GM12878 (cell line): ENCODE data around the gene BMPR1B. TPM values are rescaled to one million over a fixed set of nuclear protein-coding genes. Genes with fewer than 3 reads are reported as not detected.

Source experiments
- ATAC-seq: fragments of 200-7000 bp; cut with Tn5 transposase; 3 replicates; pipeline ENCODE4 v1.9.1; 2020; ENCODE audit warnings: mild to moderate bottlenecking, moderate library complexity
- BruUV-seq: library from RNA; stranded (reverse); fragments of 400-500 nt; replicated peaks from 2 replicates; lab custom pipeline; 2021; lab: Mats Ljungman, UMichigan
- CTCF ChIA-PET: fragments of 300-600 bp; sonication (Branson Sonifier 250); formaldehyde crosslinking; extraction: SDS; loops from one replicate; lab custom pipeline; 2021; ENCODE audit warnings: inconsistent platforms; lab: Yijun Ruan, JAX
- POLR2A ChIA-PET: fragments of 350-600 bp; formaldehyde crosslinking; extraction: SDS; loops from one replicate; lab custom pipeline; 2021; ENCODE audit warnings: inconsistent platforms; lab: Charles Lee
- RAD21 ChIA-PET: fragments of 300-600 bp; sonication (Branson Sonifier 250); formaldehyde crosslinking; loops from one replicate; lab custom pipeline; 2023; ENCODE audit warnings: antibody characterized with exemption; ENCODE audit not compliant: unreplicated experiment; lab: Charles Lee
- SMC1A ChIA-PET: fragments of 300-600 bp; sonication (Branson Sonifier 250); formaldehyde crosslinking; loops from one replicate; lab custom pipeline; 2023; ENCODE audit not compliant: unreplicated experiment, uncharacterized antibody; lab: Charles Lee
- DNase-seq: peaks from one replicate; pipeline ENCODE4 v3.0.0-alpha.2; 2011; ENCODE audit warnings: low read depth, low spot score
- FAIRE-seq: peaks from 3 replicates; lab custom pipeline; 2011; peaks lifted over from hg19 to GRCh38; lab: Jason Lieb, UNC
- H2AFZ ChIP-seq: 2 replicates; pipeline ENCODE4 v1.6.0; 2011; ENCODE audit warnings: low read depth, low read length, control low read depth; ENCODE audit not compliant: control insufficient read depth
- H3K27ac ChIP-seq: 2 replicates; pipeline ENCODE4 v1.5.1; 2011; ENCODE audit warnings: control low read depth; ENCODE audit not compliant: control insufficient read depth, insufficient read depth
- H3K27me3 ChIP-seq, 2 experiments: replicated peaks in 1 of 2; 2 replicates each; pipeline versions ENCODE4 v1.6.0 to v1.6.1; 2011; ENCODE audit warnings: low read length in 1 of 2; ENCODE audit not compliant: control insufficient read depth in 2 of 2, insufficient read depth in 2 of 2
- H3K36me3 ChIP-seq, 2 experiments: 2 replicates each; pipeline ENCODE4 v1.5.1; 2011; ENCODE audit warnings: low read length in 1 of 2; ENCODE audit not compliant: control insufficient read depth in 2 of 2, insufficient read depth in 2 of 2
- H3K4me1 ChIP-seq: 2 replicates; pipeline ENCODE4 v1.6.1; 2011; ENCODE audit warnings: mild to moderate bottlenecking, low read length, moderate library complexity, mixed read lengths; ENCODE audit not compliant: control insufficient read depth, insufficient read depth
- H3K4me2 ChIP-seq: 2 replicates; pipeline ENCODE4 v1.6.0; 2011; ENCODE audit warnings: control low read depth; ENCODE audit not compliant: control insufficient read depth, insufficient read depth
- H3K4me3 ChIP-seq: fragments of 200-600 bp; sonication (generic); 2 replicates; pipeline ENCODE4 v1.5.1; 2016
- H3K79me2 ChIP-seq: 2 replicates; pipeline ENCODE4 v1.6.0; 2011; ENCODE audit warnings: low read length; ENCODE audit not compliant: control insufficient read depth, insufficient read depth
- H3K9ac ChIP-seq: 2 replicates; pipeline ENCODE4 v1.8.0; 2011; ENCODE audit warnings: low read length, control low read depth, mixed read lengths; ENCODE audit not compliant: control insufficient read depth, insufficient read depth
- H3K9me3 ChIP-seq: replicated peaks from 3 replicates; pipeline ENCODE4 v1.5.1; 2011; ENCODE audit warnings: mild to moderate bottlenecking, low read length; ENCODE audit not compliant: control insufficient read depth, insufficient read depth
- H4K20me1 ChIP-seq: 2 replicates; pipeline ENCODE4 v1.6.0; 2011; ENCODE audit not compliant: control insufficient read depth, insufficient read depth
- CHD2 ChIP-seq: IDR thresholded peaks from 2 replicates; pipeline ENCODE4 v1.6.1; 2011; ENCODE audit warnings: low read depth, low read length, improper control_type of control experiment, borderline replicate concordance
- ELK1 ChIP-seq: IDR thresholded peaks from 2 replicates; pipeline ENCODE4 v1.6.1; 2012; ENCODE audit warnings: low read depth, low read length, improper control_type of control experiment
- POLR2A ChIP-seq: IDR thresholded peaks from 2 replicates; pipeline ENCODE4 v1.6.1; 2011; ENCODE audit warnings: low read depth, mild to moderate bottlenecking, low read length
- POLR2AphosphoS2 ChIP-seq: IDR thresholded peaks from 2 replicates; pipeline ENCODE4 v1.6.1; 2011; ENCODE audit warnings: low read depth, mild to moderate bottlenecking, low read length, improper control_type of control experiment, moderate library complexity
- RBBP5 ChIP-seq: fragments of 200-600 bp; sonication (generic); conservative IDR thresholded peaks from 2 replicates; pipeline ENCODE4 v1.6.1; 2016
- ZNF24 ChIP-seq: fragments of 450-650 bp; IDR thresholded peaks from 2 replicates; pipeline ENCODE4 v1.6.1; 2017; ENCODE audit warnings: antibody characterized with exemption, mild to moderate bottlenecking
- ZNF384 ChIP-seq: IDR thresholded peaks from 2 replicates; pipeline ENCODE4 v1.6.1; 2012; ENCODE audit warnings: low read depth, mild to moderate bottlenecking, low read length, improper control_type of control experiment, borderline replicate concordance
- ZSCAN29 ChIP-seq: fragments of 450-650 bp; IDR thresholded peaks from 2 replicates; pipeline ENCODE4 v1.6.1; 2017; ENCODE audit warnings: mild to moderate bottlenecking, moderate library complexity
- WGBS: methylation state at CpG from one replicate; pipeline ENCODE4 v1.1.6; 2016; ENCODE audit warnings: low lambda C conversion rate; ENCODE audit not compliant: insufficient replicate concordance, insufficient coverage; ENCODE audit errors: missing lambda C conversion rate; 5-methylcytosine and 5-hydroxymethylcytosine counted together
- in situ Hi-C: fragments of 300-500 bp; cut with MboI; formaldehyde crosslinking; loops from 9 replicates; pipeline ENCODE4 v1.14.3; 2018; ENCODE audit warnings: mixed read lengths
- intact Hi-C: fragments of 100-400 bp; cut with micrococcal nuclease; formaldehyde crosslinking; loops from one replicate; pipeline ENCODE4 v1.14.2; 2022; ENCODE audit not compliant: unreplicated experiment
- polyA plus RNA-seq, 11 experiments: library from polyadenylated mRNA; depleted of rRNA in 4 of 11; unstranded in 6 of 11; stranded (reverse) in 5 of 11; fragments of >200 nt; fragmentation: Nextera tagmentation in 4 of 11; fragmentation: Illumina TruSeq in 1 of 11; extraction: Ambion mirVana in 4 of 11; extraction: Trizol in 1 of 11; gene quantifications; 1 replicate in 1 of 11; 2 replicates in 10 of 11; pipeline versions ENCODE4 v1.2.1 to v1.2.3, GENCODE V29; 2011 to 2016; ENCODE audit warnings: inconsistent platforms in 2 of 11, missing spikeins in 2 of 11, low read depth in 1 of 11
- total RNA-seq, 4 experiments: library from RNA; depleted of rRNA in 3 of 4; stranded (reverse); fragments of >200 nt in 3 of 4; fragmentation: Illumina TruSeq in 1 of 4; extraction: Trizol in 1 of 4; gene quantifications; 2 replicates each; pipeline versions ENCODE4 v1.2.1 to v1.2.3, GENCODE V29; 2013 to 2021
- TF ChIP-seq, protein P1 (sequence below): fragments of 450-650 bp; IDR thresholded peaks from 2 replicates; pipeline ENCODE4 v1.6.1; 2017; ENCODE audit warnings: mild to moderate bottlenecking, low read depth, inconsistent platforms; ENCODE audit not compliant: poor library complexity, severe bottlenecking
- TF ChIP-seq, protein P2 (sequence below): IDR thresholded peaks from 2 replicates; pipeline ENCODE4 v1.6.1; 2012; ENCODE audit warnings: improper control_type of control experiment, low read depth, low read length; ENCODE audit not compliant: insufficient replicate concordance

Gene BMPR1B
- total and polyA plus RNA-seq, 10 of the 15 experiments (the other 5 are each of a cell fraction or from before 2014, with no cell fraction given): not detected

DNA sequence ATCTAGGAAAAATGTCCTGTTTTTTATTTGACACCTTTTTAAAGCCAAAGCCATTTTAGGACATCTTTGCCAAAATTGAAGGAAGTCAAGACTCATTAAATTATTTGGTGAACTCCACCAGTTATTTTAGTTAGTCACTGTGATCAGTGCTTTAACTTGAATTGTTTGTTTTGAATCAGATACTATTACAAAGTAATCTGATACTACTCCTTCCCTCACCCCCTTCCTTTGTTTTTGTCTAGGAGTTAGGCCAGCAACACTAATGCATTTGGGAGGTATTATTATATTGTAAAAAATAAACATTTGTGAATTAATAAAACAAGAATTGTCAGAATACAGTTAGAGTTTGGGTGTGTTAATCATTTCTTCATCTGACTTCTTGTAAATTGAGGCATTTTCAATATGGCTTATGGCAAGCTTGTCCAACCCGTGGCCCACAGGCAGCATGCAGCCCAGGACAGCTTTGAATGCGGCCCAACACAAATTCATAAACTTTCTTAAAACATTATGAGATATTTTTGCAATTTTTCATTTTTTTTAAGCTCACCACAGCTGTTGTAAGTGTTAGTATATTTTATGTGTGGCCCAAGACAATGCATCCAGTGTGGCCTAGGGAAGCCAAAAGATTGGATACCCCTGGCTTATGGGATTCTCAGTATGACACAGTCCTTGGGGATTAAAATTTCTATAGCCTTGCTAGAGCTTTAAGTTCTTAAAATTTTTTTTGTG lies 182.2 kb downstream of the BMPR1B start:
- BruUV-seq: no TSS peak
- Histone ChIP-seq H3K79me2 (no peaks in the 10 kb centered on the region), H2AFZ (no peak overlapping the region), H4K20me1 (no peaks in the 10 kb centered on the region), H3K4me1 (no peaks in the 10 kb centered on the region), H3K4me3 (no peak overlapping the region), H3K4me2 (no peak overlapping the region), H3K9ac (no peak overlapping the region), H3K27ac (no peak overlapping the region), H3K27me3 (no peaks in the 10 kb centered on the region), H3K36me3 (no peaks in the 10 kb centered on the region), H3K9me3 (no peaks in the 10 kb centered on the region)
- DNase-seq (no peak), ATAC-seq (no peak), FAIRE-seq (no peak)
- WGBS: 2% methylated on average over 2 of the region's 2 CpGs
- in situ Hi-C loops (no loop called here), intact Hi-C loops (no loop called here)
- POLR2A ChIA-PET: no interaction called here
- SMC1A ChIA-PET: no interaction called here
- TF ChIP-seq ZNF24 (no peak), CHD2 (no peak), POLR2A (no peak), RBBP5 (no peak), ZNF384 (no peak), ZSCAN29 (no peak), ELK1 (no peak), POLR2AphosphoS2 (no peak)
- TF ChIP-seq, protein P1, sequence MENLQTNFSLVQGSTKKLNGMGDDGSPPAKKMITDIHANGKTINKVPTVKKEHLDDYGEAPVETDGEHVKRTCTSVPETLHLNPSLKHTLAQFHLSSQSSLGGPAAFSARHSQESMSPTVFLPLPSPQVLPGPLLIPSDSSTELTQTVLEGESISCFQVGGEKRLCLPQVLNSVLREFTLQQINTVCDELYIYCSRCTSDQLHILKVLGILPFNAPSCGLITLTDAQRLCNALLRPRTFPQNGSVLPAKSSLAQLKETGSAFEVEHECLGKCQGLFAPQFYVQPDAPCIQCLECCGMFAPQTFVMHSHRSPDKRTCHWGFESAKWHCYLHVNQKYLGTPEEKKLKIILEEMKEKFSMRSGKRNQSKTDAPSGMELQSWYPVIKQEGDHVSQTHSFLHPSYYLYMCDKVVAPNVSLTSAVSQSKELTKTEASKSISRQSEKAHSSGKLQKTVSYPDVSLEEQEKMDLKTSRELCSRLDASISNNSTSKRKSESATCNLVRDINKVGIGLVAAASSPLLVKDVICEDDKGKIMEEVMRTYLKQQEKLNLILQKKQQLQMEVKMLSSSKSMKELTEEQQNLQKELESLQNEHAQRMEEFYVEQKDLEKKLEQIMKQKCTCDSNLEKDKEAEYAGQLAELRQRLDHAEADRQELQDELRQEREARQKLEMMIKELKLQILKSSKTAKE: no peak
- TF ChIP-seq, protein P2, sequence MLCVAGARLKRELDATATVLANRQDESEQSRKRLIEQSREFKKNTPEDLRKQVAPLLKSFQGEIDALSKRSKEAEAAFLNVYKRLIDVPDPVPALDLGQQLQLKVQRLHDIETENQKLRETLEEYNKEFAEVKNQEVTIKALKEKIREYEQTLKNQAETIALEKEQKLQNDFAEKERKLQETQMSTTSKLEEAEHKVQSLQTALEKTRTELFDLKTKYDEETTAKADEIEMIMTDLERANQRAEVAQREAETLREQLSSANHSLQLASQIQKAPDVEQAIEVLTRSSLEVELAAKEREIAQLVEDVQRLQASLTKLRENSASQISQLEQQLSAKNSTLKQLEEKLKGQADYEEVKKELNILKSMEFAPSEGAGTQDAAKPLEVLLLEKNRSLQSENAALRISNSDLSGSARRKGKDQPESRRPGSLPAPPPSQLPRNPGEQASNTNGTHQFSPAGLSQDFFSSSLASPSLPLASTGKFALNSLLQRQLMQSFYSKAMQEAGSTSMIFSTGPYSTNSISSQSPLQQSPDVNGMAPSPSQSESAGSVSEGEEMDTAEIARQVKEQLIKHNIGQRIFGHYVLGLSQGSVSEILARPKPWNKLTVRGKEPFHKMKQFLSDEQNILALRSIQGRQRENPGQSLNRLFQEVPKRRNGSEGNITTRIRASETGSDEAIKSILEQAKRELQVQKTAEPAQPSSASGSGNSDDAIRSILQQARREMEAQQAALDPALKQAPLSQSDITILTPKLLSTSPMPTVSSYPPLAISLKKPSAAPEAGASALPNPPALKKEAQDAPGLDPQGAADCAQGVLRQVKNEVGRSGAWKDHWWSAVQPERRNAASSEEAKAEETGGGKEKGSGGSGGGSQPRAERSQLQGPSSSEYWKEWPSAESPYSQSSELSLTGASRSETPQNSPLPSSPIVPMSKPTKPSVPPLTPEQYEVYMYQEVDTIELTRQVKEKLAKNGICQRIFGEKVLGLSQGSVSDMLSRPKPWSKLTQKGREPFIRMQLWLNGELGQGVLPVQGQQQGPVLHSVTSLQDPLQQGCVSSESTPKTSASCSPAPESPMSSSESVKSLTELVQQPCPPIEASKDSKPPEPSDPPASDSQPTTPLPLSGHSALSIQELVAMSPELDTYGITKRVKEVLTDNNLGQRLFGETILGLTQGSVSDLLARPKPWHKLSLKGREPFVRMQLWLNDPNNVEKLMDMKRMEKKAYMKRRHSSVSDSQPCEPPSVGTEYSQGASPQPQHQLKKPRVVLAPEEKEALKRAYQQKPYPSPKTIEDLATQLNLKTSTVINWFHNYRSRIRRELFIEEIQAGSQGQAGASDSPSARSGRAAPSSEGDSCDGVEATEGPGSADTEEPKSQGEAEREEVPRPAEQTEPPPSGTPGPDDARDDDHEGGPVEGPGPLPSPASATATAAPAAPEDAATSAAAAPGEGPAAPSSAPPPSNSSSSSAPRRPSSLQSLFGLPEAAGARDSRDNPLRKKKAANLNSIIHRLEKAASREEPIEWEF: no peak
- RAD21 ChIA-PET: no interaction called here
- CTCF ChIA-PET: no interaction called here
